ENCODE data around the gene NR6A1. TPM values are rescaled to one million over a fixed set of nuclear protein-coding genes. Genes with fewer than 3 reads are reported as not detected.

Gene NR6A1
- total and polyA plus RNA-seq, 2 of the 8 experiments (the other 6 are each of a cell fraction or from before 2014, with no cell fraction given) = 93.2 to 237 TPM

DNA sequence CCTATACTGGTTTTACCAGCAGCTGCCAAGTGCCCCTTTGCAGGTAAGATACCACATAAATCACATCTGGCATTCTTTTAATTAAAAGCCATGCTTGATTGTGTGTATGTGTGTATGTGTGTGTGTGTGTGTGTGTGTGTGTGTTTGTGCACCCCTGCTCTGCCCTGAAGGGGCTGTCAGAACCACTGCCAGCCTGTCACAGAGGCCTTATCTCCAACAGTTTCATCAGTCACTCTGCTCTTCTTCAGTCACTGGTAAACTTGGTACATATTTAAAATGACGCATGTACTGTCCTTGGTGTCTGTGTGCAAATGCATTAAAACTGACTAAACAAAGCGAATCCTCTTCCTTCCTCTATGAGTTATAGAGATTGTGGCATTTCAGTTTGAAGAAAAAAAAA is 244.9 kb downstream of the NR6A1 start:
- H3K4me3 ChIP-seq (ENCODE audit: extremely low read depth in 1 of 4, insufficient read depth in 2 of 4, low read depth in 3 of 4, low read length in 4 of 4) = no peak overlapping the region
- H2BK120ac ChIP-seq (replicated peaks; ENCODE audit: low read depth, low read length) = no peak overlapping the region
- H3K79me1 ChIP-seq (ENCODE audit: low read depth, low read length) = no peaks in the 10 kb centered on the region
- ChIA-PET CTCF (ENCODE audit: partially characterized antibody) (interaction anchor here (0.6 to 19.2 kb wide), 7 partner anchors 8 to 332 kb away, joined by 3 to 234 read pairs (median 3); no protein-coding TSS in a partner anchor), POLR2A (ENCODE audit: partially characterized antibody) (no interaction called here)
- no peak overlapping the region for H3K4ac ChIP-seq (replicated peaks; ENCODE audit: insufficient read length, low read depth, low read length)
- peaks cover 1% of the 10 kb centered on the region; the same call in 1 of the 2 replicates for H3K23me2 ChIP-seq (ENCODE audit: low read depth, low read length)
- H3K56ac ChIP-seq (replicated peaks; ENCODE audit: insufficient read length, low read depth, low read length) = no peak overlapping the region
- WGBS, 2 experiments (ENCODE audit: extremely low coverage in 1 of 2, insufficient coverage in 1 of 2, insufficient read length in 1 of 2, insufficient replicate concordance in 2 of 2, low coverage in 1 of 2, low lambda C conversion rate in 2 of 2, missing lambda C conversion rate in 1 of 2) = 87% methylated on average over 2 of the region's 2 CpGs; no CpG with 5 or more reads in 1 of the 2 experiments
- H2BK15ac ChIP-seq (ENCODE audit: low read length) = no peak overlapping the region
- H2BK5ac ChIP-seq (ENCODE audit: low read depth, low read length) = no peak overlapping the region
- no peaks in the 10 kb centered on the region for H3K9me3 ChIP-seq (ENCODE audit: insufficient read depth in 2 of 2, low read depth in 1 of 2, low read length in 1 of 2)
- H4K8ac ChIP-seq (ENCODE audit: extremely low read depth, insufficient read depth, low read length) = no peak overlapping the region
- H4K91ac ChIP-seq (replicated peaks; ENCODE audit: insufficient read length, low read length) = no peak overlapping the region
- H3K18ac ChIP-seq (ENCODE audit: extremely low read depth, low read length) = no peak overlapping the region
- TF ChIP-seq SRF (IDR thresholded peaks at IDR 0.05; ENCODE audit: low read depth, low read length) (no peak), JUN (IDR thresholded peaks at IDR 0.05; ENCODE audit: low read depth, low read length) (no peak)
- TF ChIP-seq, protein P1, sequence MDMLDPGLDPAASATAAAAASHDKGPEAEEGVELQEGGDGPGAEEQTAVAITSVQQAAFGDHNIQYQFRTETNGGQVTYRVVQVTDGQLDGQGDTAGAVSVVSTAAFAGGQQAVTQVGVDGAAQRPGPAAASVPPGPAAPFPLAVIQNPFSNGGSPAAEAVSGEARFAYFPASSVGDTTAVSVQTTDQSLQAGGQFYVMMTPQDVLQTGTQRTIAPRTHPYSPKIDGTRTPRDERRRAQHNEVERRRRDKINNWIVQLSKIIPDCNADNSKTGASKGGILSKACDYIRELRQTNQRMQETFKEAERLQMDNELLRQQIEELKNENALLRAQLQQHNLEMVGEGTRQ (IDR thresholded peaks at IDR 0.05; ENCODE audit: low read length) = no peak
- H4K20me1 ChIP-seq (replicated peaks in 1 of 2; ENCODE audit: control insufficient read depth in 1 of 2, insufficient read depth in 2 of 2, low read length in 2 of 2) = peaks cover 0 to 2% of the 10 kb centered on the region in 2 experiments
- H3K79me2 ChIP-seq (ENCODE audit: control insufficient read depth in 1 of 2, insufficient read depth in 2 of 2, low read length in 2 of 2) = no peaks in the 10 kb centered on the region
- H3K27ac ChIP-seq (ENCODE audit: low read depth, low read length) = no peak overlapping the region
- H2AFZ ChIP-seq (ENCODE audit: low read length) = no peak overlapping the region
- DNase-seq (ENCODE audit: low read depth in 1 of 2, low spot score in 2 of 2) (no peak), FAIRE-seq (no peak)
- no peak overlapping the region for H2AK5ac ChIP-seq (ENCODE audit: low read depth, low read length)
- H3K36me3 ChIP-seq (ENCODE audit: control insufficient read depth in 2 of 4, insufficient read depth in 4 of 4, low read length in 3 of 4) = peaks cover 0 to 33% (median 18%) of the 10 kb centered on the region in 4 experiments; a peak in 7 of 8 replicates
- no peak overlapping the region for H3K14ac ChIP-seq (ENCODE audit: insufficient read length)
- no peak overlapping the region for H4K5ac ChIP-seq (ENCODE audit: insufficient read length, low read depth, low read length)
- no peak overlapping the region for H3K23ac ChIP-seq (ENCODE audit: insufficient read length)
- no peaks in the 10 kb centered on the region for H3K27me3 ChIP-seq (replicated peaks in 1 of 4; ENCODE audit: control insufficient read depth in 3 of 4, extremely low read depth in 1 of 4, insufficient read depth in 3 of 4, low read length in 3 of 4)
- no peak overlapping the region for H3K4me2 ChIP-seq (ENCODE audit: insufficient read depth in 1 of 2, low read depth in 2 of 2, low read length in 2 of 2)
- H2BK20ac ChIP-seq (ENCODE audit: low read length) = no peak overlapping the region
- H3K9ac ChIP-seq (replicated peaks in 1 of 4; ENCODE audit: extremely low read depth in 1 of 4, low read depth in 3 of 4, low read length in 3 of 4) = no peak overlapping the region
- no peaks in the 10 kb centered on the region for H3K4me1 ChIP-seq (replicated peaks in 1 of 4; ENCODE audit: control insufficient read depth in 3 of 4, insufficient read depth in 4 of 4, low read length in 3 of 4)
- H2BK12ac ChIP-seq (ENCODE audit: low read depth, low read length) = no peak overlapping the region

Data from H1 (cell line).